Vagina (tissue), 2 donors: ENCODE data around the gene TMEM31. TPM values are rescaled to one million over a fixed set of nuclear protein-coding genes. Genes with fewer than 3 reads are reported as not detected.

Source experiments
- DNase-seq, 2 donors: peaks; one replicate each; pipeline ENCODE4 v3.0.0-alpha.2; 2017; ENCODE audit errors: extremely low spot score in 2 of 2
- H3K27ac ChIP-seq: fragments of 200-600 bp; sonication (generic); one replicate; pipeline ENCODE4 v1.5.1; 2019
- H3K27me3 ChIP-seq: fragments of 200-600 bp; sonication (generic); one replicate; pipeline ENCODE4 v1.5.1; 2019
- H3K36me3 ChIP-seq, 2 donors: fragments of 200-600 bp; sonication (generic); one replicate each; pipeline ENCODE4 v1.5.1; 2017 to 2019
- H3K4me1 ChIP-seq: fragments of 200-600 bp; sonication (generic); one replicate; pipeline ENCODE4 v1.5.1; 2019
- H3K4me3 ChIP-seq, 2 donors: fragments of 200-600 bp; sonication (generic); 1 replicate in 1 of 2; 2 replicates in 1 of 2; pipeline ENCODE4 v1.5.1; 2016 to 2019
- H3K9me3 ChIP-seq: fragments of 200-600 bp; sonication (generic); one replicate; pipeline ENCODE4 v1.5.1; 2019
- POLR2A ChIP-seq, 2 donors: fragments of 450-650 bp; IDR thresholded peaks; one replicate each; pipeline ENCODE4 v1.6.1; 2017; ENCODE audit warnings: antibody characterized with exemption in 2 of 2, mild to moderate bottlenecking in 2 of 2, moderate library complexity in 2 of 2
- POLR2AphosphoS5 ChIP-seq, 2 donors: sonication (generic); formaldehyde crosslinking; IDR thresholded peaks; one replicate each; pipeline ENCODE4 v1.9.0; 2017; ENCODE audit warnings: antibody characterized with exemption in 2 of 2, mild to moderate bottlenecking in 2 of 2, low read depth in 1 of 2; ENCODE audit not compliant: insufficient read depth in 1 of 2
- intact Hi-C: fragments of 100-400 bp; cut with DNase I; formaldehyde crosslinking; loops from one replicate; pipeline ENCODE4 v1.15.1; 2023
- total RNA-seq: library from RNA; depleted of rRNA; stranded (reverse); fragments of >200 nt; gene quantifications from one replicate; pipeline ENCODE4 v1.2.3, GENCODE V29; 2016
- TF ChIP-seq, protein P1 (sequence below), 3 experiments: fragments of 450-650 bp in 2 of 3; fragments of 200-600 bp in 1 of 3; sonication (generic) in 1 of 3; IDR thresholded peaks; one replicate each; pipeline ENCODE4 v1.5.1; 2017 to 2019; ENCODE audit warnings: antibody characterized with exemption in 3 of 3, mild to moderate bottlenecking in 2 of 3, moderate library complexity in 2 of 3

Gene TMEM31
- total RNA-seq, 1 donor from 2014 or later = not detected

DNA sequence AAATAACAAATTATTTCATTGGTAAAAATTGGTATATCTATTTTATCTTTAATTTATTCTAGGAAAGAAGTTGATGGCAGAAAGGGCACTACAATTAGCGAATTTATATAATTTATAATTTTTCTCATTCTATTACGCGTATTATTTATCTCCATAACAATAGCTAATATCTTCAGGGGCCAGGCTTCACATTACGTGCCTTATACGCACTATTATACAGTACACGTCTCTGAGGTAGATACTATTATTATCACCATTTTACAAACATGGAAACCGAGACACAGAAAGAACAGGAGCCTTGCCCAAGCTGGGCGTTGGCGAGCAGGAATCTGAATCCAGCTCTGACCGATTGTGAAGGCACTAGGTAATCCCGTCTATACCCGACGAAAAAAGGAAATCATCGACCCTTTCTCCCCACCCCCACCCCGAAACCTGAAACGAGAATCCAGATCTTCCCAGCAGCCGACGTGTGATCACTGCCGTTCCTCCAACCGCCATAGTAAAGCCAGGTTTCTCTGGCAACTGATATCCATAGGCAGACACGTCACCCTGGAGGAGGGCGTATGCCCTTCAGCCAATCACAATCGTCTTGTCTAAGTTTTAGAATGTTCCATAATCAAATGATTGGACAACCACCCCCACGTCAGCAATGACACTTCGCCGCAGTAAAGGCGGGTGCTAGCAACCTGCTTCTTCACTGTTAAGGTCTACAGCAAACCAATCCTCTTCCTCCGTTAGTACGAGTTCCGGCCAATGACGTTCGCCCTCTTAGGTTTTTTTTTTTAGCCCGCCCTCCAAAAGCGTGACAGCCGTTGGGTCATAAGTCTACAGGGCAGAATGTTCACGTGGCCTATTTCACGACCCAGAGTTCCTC, 24.3 kb upstream of the TMEM31 start, which contains the start of gene MORF4L2:
Gene MORF4L2, minus strand, starts transcription at position 501 of the 874 bp plus-strand sequence. CDS start 9,672 bp downstream, outside the sequence.
- H3K9me3 ChIP-seq = no peaks in the 10 kb centered on the region
- H3K27ac ChIP-seq = peak within 1 kb of the TSS; percentile 95
- intact Hi-C loops = loop anchor here (5.0 kb wide), 1 partner anchor 149 kb away; no protein-coding TSS in a partner anchor
- peak in 1 of 2 donors; percentile 99 for DNase-seq
- H3K27me3 ChIP-seq = no peaks in the 10 kb centered on the region
- TF ChIP-seq POLR2AphosphoS5 (IDR thresholded peaks at IDR 0.05; ENCODE audit: insufficient read depth in 1 of 2, low read depth in 1 of 2) = peak; percentile 29 to 72
- peak in 1 of 2 donors; percentile 88 for TF ChIP-seq POLR2A (IDR thresholded peaks at IDR 0.05)
- TF ChIP-seq, protein P1, sequence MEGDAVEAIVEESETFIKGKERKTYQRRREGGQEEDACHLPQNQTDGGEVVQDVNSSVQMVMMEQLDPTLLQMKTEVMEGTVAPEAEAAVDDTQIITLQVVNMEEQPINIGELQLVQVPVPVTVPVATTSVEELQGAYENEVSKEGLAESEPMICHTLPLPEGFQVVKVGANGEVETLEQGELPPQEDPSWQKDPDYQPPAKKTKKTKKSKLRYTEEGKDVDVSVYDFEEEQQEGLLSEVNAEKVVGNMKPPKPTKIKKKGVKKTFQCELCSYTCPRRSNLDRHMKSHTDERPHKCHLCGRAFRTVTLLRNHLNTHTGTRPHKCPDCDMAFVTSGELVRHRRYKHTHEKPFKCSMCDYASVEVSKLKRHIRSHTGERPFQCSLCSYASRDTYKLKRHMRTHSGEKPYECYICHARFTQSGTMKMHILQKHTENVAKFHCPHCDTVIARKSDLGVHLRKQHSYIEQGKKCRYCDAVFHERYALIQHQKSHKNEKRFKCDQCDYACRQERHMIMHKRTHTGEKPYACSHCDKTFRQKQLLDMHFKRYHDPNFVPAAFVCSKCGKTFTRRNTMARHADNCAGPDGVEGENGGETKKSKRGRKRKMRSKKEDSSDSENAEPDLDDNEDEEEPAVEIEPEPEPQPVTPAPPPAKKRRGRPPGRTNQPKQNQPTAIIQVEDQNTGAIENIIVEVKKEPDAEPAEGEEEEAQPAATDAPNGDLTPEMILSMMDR (IDR thresholded peaks at IDR 0.05) = no peak
- peak within 1 kb of the TSS; percentile 46 to 59 for H3K4me3 ChIP-seq
- no peaks in the 10 kb centered on the region for H3K4me1 ChIP-seq
- H3K36me3 ChIP-seq = no peaks in the 10 kb centered on the region

DNA sequence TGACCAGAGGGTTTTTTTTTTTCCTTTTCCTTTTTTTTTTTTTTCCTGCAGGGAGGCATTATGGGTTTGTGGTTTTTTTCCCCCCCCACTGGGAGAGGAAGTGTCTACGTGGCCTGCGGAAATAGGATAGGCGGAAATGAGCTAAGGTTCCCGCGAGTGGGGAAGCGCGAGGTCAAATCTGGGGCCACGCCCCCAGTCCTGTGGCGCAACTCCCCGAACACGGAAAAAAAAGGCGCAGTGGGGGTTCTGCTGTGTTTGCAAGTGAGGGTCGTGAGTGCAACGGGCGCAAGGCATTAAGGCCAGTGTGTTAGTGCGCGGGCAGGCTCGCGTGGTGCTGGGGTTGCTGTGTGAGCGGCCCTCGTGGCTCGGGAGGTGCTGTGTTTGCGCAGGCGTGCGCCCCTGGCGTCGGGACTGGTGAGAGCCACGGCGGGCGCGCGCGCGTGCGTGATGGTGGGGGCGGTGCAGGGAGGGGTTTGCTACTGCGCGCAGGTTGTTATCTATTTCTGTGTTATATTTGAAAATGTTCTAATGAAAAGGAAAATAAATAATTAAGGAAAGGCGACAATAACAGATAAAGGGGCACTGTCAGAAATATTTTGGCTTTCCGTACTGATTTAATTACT, 23.5 kb upstream of the TMEM31 start:
- H3K4me1 ChIP-seq = no peaks in the 10 kb centered on the region
- peak in 1 of 2 donors; percentile 23 for TF ChIP-seq POLR2A (IDR thresholded peaks at IDR 0.05)
- TF ChIP-seq POLR2AphosphoS5 (IDR thresholded peaks at IDR 0.05; ENCODE audit: insufficient read depth in 1 of 2, low read depth in 1 of 2) = peak in 1 of 2 donors; percentile 87
- TF ChIP-seq, protein P1 (IDR thresholded peaks at IDR 0.05) = peak in 1 of 3 experiments; percentile 43
- peak overlapping the region; percentile 95 for H3K27ac ChIP-seq
- no peaks in the 10 kb centered on the region for H3K9me3 ChIP-seq
- peak in 1 of 2 donors; percentile 94 for DNase-seq
- peak overlapping the region; percentile 42 to 50 for H3K4me3 ChIP-seq
- no peaks in the 10 kb centered on the region for H3K27me3 ChIP-seq
- no peaks in the 10 kb centered on the region for H3K36me3 ChIP-seq
- intact Hi-C loops = loop anchor here (5.0 kb wide), 1 partner anchor 150 kb away; no protein-coding TSS in a partner anchor

DNA sequence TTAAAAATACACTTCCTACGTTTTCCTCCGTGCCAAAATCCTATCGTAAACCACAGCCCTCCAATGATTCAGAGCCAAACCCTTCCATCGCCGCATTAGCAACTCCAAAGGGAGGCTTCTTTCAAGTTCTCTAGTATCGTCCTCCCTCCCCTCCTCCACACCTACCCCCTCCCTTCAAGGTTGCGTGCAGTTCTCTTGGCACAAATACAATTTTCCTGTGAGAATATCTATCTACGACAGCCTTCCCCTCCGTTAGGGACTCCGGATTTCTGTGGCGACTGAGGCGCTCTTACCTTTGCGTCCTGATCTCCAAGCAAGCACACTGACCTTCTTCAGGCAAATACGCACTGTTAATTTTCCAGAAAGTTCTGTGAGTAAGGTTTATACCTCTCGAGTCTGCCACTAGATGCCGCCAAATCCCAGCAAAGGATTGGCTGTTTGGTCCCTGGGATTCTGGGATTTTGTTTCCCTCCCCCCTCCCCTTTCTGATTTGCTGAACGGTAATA, 23.0 kb upstream of the TMEM31 start:
- Histone ChIP-seq H3K36me3 (no peaks in the 10 kb centered on the region), H3K4me3 (peak overlapping the region; percentile 42 to 50), H3K27ac (peak overlapping the region; percentile 95), H3K27me3 (no peaks in the 10 kb centered on the region), H3K9me3 (no peaks in the 10 kb centered on the region), H3K4me1 (no peaks in the 10 kb centered on the region)
- intact Hi-C loops = loop anchor here (5.0 kb wide), 1 partner anchor 150 kb away; no protein-coding TSS in a partner anchor
- DNase-seq = no peak
- TF ChIP-seq, protein P1 (IDR thresholded peaks at IDR 0.05) = peak in 2 of 3 experiments; percentile 23 to 67
- TF ChIP-seq POLR2AphosphoS5 (IDR thresholded peaks at IDR 0.05; ENCODE audit: insufficient read depth in 1 of 2, low read depth in 1 of 2) = no peak

DNA sequence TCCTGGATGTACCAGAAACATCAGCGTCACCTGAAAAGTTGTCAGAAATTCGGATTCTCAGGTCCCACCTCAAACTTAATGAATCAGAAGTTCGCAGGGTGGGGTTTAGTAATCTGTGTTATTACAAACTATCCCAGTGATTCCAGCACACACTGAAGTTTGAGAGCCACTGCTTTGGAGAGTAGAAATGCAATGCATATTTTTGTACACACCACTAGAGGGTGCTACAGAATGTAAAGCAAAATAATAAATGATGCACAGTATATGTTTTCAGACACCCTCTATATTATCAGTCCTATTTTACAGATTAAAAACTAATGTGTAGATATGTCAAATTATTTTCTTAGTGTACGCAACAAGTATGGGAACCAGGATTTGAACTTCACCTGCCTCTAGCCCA, 21.8 kb upstream of the TMEM31 start:
- no peak overlapping the region for H3K4me3 ChIP-seq

More for the DNA sequence above, 21.8 kb upstream of the TMEM31 start:
- H3K27me3 ChIP-seq = no peaks in the 10 kb centered on the region
- intact Hi-C loops = loop anchor here (5.0 kb wide), 1 partner anchor 152 kb away; no protein-coding TSS in a partner anchor
- DNase-seq = no peak
- no peak for TF ChIP-seq POLR2A (IDR thresholded peaks at IDR 0.05)
- TF ChIP-seq, protein P1 (IDR thresholded peaks at IDR 0.05) = peak in 2 of 3 experiments; percentile 54 to 61
- H3K27ac ChIP-seq = peak overlapping the region; percentile 95
- no peaks in the 10 kb centered on the region for H3K9me3 ChIP-seq
- H3K36me3 ChIP-seq = no peaks in the 10 kb centered on the region
- no peaks in the 10 kb centered on the region for H3K4me1 ChIP-seq
